HG03097 (cell line): Measurements from ENCODE around the gene MICAL3.

ENCODE experiments used
- ATAC-seq: cut with Tn5 transposase; IDR thresholded peaks from one replicate; pipeline ENCODE4 v1.9.1; 2021; ENCODE audit not compliant: unreplicated experiment, low FRiP score

MICAL3 gene

GRCh38 chr22:17957204-17957603, 67.2 kb downstream of the MICAL3 start:
- no peak for ATAC-seq

GRCh38 chr22:17956630-17957029, 67.7 kb downstream of the MICAL3 start:
- no peak for ATAC-seq

DNA sequence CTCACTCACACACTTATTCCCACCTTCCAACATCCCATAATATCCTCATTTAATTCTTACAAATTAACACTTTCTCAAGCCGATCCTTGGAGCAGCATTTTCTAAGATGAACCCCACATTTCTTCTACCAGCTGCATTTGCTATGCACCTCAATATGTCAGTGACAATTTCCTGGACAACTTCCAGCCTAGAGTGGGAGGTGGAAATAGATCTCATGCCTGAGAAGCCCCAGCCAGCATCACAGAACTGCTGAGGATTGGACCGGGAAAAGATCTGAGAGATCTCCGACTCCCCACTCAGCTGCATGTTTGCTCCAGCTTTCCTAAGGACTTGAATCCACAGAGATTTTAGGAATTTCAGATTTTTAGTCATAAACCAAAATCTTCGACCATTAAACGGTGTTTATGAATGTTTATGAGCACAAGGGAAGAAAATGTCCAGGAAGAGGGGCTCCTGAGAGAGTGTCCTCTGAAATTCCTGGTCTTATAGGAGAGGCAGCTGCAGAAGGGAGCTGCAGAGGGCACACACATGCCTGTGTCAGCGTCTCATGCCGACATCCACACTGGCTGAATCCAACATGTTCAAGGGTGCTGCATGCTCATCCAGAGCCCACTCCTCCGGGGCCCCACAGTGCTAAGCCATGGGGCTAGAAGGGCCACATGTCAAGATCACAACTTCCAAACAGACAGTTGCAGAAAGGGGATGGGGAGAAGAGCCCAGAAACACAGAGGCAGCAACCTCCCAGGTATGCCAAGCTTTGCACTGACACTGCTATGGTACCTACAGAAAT, 68.6 kb downstream of the MICAL3 start:
- ATAC-seq, result no peak

DNA sequence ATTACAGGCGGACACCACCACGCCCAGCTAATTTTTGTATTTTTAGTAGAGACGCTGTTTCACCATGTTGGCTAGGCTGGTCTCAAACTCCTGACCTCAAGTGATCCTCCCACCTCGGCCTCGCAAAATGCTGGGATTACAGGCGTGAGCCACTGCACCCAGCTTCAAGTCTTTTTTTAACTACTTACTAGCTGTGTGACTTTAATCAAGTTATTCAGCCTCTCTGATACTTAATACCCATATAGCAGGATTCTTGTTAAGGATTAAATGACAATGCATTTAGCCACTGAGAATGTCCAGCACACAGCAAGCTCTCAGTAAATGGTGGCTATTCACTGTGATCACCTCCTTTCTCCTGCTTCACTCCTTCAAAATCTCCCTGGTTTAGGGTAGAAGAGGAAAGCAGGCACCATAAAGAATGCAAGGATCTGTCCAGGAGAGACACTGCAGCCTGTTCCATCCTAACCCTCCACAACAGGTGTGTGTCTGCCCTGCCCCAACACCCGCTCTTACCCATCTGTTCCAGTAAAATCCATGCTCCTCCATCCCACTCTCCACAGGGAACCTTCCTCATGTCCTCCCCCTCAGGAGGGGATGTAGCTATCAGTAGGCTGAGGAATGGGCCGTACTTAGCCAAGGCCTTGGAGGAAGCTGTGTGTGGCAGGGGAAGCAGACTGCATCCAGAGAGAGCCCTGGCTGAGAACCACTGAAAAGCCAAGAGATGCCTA, 69.3 kb downstream of the MICAL3 start:
- ATAC-seq, result no peak

DNA sequence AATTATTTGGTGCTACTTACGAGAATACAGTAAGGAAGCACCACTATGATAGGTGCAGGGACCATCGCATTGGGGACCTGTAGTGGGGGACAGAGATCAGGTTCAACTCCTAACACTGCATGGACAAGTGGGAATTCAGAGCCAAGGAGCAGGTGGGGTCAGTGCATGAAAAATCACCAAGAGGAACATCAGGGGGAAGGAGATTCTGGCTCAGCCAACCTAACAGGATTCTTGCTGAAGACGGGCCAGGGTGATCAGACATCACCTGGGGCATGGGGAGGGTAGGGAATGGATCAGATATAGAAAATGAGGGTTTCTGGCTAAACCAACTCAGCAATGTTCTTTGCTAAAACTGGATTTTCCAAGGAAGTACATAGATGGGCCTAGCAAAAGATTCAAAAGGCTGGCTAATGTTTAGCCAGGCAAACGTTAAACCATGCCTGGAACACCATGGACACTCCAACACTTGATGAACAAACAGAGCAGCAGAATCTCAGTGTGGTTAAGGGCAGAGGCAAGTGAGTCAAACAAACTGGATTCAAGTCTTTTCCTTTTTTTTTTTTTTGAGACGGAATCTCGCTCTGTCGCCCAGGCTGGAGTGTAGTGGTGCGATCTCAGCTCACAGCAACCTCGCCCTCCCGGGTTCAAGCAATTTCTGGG, 70.0 kb downstream of the MICAL3 start:
- ATAC-seq, result no peak

DNA sequence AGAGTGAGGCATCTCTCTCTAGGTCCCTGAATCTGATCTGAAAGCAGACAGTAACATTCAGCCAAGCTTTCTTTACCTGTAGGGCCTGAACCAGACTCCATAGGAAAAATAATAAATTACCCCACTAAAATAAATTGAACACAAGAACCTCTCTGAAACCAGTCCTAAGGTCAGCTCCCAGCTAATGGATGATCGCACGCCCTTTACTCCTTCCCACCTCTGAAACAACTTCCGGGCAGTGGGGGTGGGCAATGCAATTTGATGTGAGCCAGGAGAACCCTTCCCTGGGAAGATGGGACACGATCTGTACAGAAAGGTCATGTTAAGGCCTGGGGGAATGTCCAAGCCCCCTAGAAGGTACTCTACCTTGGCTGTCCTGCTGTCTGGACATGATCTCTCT, 71.2 kb downstream of the MICAL3 start:
- no peak for ATAC-seq

DNA sequence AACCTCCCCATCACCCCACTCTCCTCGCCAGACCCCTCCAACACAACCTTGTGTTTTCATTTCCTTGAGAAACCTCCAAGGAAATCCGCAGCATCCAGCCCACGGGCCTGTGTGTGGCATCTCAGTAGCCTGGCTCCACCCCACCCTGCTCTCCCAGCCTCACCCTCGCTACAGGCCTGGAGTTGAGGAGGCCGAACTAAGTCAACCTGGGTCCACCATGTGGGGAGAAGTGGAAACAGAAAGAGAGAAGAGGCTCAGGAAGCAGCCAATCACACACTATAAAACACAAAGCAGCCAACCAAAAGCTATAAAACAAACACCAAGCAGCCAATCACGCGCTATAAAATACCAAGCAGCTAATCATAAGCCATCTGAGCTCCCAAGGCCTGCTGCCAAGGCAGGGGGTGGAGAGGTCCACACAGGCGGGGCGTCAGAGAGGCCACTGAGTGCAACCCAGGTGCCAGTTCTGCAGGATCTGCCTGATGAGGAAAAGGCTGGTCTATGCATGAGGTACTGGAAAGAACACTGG, 72.0 kb downstream of the MICAL3 start:
- no peak for ATAC-seq

DNA sequence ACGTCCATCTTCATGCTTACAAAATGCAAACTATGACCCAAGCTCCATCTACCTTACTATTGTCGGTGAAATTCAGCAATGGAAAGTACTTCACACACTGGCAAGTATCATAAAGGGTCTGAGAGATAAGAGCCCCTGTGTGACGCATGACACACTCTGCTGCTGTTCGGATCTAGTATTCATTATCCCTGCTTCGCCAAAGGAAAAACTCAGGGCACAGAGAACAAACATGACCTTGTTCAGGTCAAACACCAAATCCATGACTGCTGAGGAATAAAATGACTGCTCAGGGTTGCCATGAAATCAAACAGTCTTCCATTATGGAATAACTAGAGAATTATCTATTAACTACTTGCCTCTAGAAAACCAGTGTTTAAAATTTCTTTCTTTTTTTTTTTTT, 73.0 kb downstream of the MICAL3 start:
- ATAC-seq, result no peak

GRCh38 chr22:17950651-17951214, 73.6 kb downstream of the MICAL3 start:
- no peak for ATAC-seq

DNA sequence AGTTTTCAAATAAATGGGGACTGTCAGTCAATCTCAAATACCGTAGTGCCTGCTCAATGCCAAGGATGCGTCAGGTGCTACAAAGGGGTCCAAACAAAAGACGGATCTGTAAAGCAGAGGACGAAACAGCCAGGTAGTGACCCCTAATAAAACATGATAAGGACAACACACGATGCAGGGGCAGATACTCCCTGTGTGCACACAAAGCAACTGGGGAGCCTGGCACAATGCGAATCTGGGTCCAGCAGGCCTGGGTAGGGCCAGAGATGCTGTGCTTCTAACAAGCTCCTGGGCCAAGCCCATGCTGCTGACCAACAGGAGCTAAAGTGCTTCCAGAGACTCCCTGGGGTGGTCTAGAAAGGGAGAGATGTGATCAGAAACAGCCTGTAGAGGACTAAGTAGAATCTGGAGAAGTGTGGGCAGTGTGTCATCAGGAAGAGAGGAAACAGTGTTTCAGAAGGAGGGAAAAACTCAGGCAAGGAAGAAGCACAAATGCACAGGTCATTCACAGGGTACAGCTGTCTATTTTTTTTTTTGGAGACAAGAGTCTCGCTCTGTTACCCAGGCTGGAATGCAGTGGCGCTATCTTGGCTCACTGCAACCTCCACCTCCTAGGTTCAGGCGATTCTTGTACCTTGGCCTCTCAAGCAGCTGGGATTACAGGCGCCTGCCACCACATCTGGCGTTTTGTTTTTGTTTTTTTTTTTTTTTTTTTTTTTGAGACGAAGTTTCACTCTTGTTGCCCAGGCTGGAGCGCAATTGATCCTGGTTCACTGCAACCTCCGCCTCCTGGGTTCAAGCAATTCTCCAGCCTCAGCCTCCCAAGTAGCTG, 74.5 kb downstream of the MICAL3 start:
- ATAC-seq, result no peak

GRCh38 chr22:17948101-17948500, 76.3 kb downstream of the MICAL3 start:
- no peak for ATAC-seq

- ATAC-seq, result no peak
Measured at GRCh38 chr22:17946662-17947367, 77.5 kb downstream of the MICAL3 start.

GRCh38 chr22:17945888-17946648, 78.3 kb downstream of the MICAL3 start:
- no peak for ATAC-seq

DNA sequence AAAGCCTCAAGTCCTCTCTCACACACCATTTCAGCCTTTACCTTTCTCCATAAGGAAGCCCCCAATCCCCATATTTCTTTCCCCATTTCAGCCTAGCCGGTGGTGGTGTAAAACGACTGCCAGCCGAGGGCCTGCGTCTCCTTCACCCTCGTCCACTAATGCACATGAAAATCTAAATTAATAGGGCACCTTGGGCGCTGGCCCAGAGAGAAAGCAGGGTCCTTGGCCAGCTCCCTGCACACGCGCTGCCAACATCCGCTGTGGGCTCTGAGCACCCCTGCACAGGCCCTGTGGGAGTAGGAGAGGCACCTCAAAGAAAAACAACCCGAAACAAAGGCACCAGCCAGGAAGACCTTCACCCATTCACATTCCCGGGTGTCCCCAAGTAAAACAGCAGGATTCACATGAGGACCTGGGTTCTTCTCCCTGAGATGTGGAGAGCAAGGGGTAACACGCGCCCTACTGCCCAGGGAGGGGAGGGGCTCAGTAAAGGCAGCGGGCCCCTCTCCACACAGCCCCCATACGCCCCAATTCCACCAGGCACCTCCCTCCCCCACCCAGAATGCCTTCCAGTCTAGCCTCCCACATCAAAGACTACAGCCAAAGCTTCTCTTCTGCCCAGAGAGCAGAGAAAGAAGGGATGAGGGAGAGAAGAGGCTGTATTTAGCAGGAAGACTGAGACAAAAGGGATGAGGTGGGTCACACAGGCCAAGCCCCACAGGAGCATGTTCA, 79.0 kb downstream of the MICAL3 start:
- ATAC-seq, result no peak

DNA sequence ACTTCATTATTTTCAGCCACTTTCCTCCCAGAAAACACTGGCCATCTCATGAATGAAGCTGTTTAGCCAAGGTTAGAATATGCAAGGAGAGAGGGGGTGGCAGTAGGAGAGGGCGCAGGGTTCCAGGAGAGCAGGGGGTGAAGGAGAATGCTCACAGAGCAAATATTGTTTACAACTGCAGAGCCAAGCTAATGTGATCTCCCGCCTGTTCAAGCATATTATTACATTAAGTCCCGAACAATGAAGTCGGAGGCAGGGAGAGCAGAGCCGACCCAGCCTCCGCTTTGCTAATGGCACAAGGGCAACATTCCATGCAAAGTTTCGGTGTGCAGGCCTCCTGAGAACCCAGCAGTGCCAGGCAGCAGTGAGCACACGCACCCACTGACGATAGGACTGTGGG, 80.1 kb downstream of the MICAL3 start:
- no peak for ATAC-seq

DNA sequence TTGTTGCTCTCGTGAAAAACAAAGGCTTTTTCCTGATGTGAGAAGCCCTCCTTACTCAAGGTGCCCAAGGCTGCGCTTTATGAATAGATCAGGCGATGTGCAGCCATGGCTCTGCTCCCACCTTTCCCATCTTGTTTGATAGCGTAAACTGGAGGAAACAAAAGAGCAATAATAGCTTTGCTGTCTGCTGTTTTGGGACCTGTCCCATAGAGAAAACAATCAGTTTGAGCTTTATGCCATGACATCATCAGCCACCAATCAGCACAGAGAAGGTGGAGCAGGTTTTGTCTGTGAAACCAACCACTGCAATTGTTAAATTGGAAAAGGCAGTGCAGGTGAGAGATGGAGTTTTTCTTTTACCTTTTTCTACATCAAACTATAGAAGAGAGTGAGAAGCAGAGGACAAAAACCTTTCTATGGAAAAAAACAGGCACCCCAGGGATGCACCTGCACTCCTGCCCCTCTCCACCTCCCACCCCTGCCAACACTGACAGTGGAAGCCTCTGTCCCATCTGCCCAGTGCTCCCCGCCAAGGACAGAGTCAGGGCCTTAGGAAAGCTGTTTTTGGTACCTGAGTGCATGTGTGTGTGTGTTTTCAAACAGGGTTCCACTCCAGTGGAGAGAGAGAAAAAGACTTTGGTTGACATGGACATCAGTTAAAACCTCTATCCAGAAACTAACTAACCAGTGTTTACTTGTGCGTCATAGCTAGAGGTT, 80.7 kb downstream of the MICAL3 start:
- ATAC-seq, result no peak

- ATAC-seq, result no peak
Measured at GRCh38 chr22:17942721-17943120, 81.6 kb downstream of the MICAL3 start.
